ENCODE results near the gene DNAJC8.

GRCh38 chr1:28280977-28281381 lies 48.1 kb upstream of the DNAJC8 start:
- no peak for TF ChIP-seq CREM (IDR thresholded peaks at IDR 0.05; ENCODE audit: low read depth)
- TF ChIP-seq ZBED1 (IDR thresholded peaks at IDR 0.05; ENCODE audit: borderline replicate concordance), result no peak
- TF ChIP-seq CTCF (IDR thresholded peaks at IDR 0.05 in 2 of 3, conservative IDR thresholded peaks at IDR 0.05 in 1 of 3; ENCODE audit: control insufficient read depth in 2 of 3, extremely low read depth in 1 of 3, insufficient read depth in 1 of 3, low read depth in 3 of 3, low read length in 3 of 3), result no peak
- TF ChIP-seq ETV6 (conservative IDR thresholded peaks at IDR 0.05 in 1 of 2, IDR thresholded peaks at IDR 0.05 in 1 of 2; ENCODE audit: borderline replicate concordance in 1 of 2, low read depth in 1 of 2), result no peak
- no peak for TF ChIP-seq LARP7 (IDR thresholded peaks at IDR 0.05)
- no peak for TF ChIP-seq MAX (IDR thresholded peaks at IDR 0.05; ENCODE audit: low read depth, low read length)
- TF ChIP-seq NFIC (IDR thresholded peaks at IDR 0.05; ENCODE audit: low read depth, low read length), result no peak
- TF ChIP-seq POLR2AphosphoS5 (IDR thresholded peaks at IDR 0.05; ENCODE audit: low read length), result no peak
- no peak for TF ChIP-seq REST (IDR thresholded peaks at IDR 0.05; ENCODE audit: low read depth, low read length)
- TF ChIP-seq NFYA (IDR thresholded peaks at IDR 0.05; ENCODE audit: borderline replicate concordance, low read depth, low read length), result no peak
- no peak for TF ChIP-seq ATF2 (IDR thresholded peaks at IDR 0.05; ENCODE audit: low read length)
- TF ChIP-seq MYC (IDR thresholded peaks at IDR 0.05; ENCODE audit: insufficient read depth, insufficient read length, insufficient replicate concordance, low read length, severe bottlenecking), result no peak

All from GM12878 (cell line).